K562 (cell line): ENCODE measurements around the gene HSPA1L. TPM values are rescaled to one million over a fixed set of nuclear protein-coding genes. Genes with fewer than 3 reads are reported as not detected.

Source experiments
- ATF7 ChIP-seq: fragments of 450-650 bp; IDR thresholded peaks from 2 replicates; pipeline ENCODE4 v1.7.1; 2014; ENCODE audit warnings: mild to moderate bottlenecking, moderate library complexity
- BCL6 ChIP-seq: fragments of 250-450 bp; sonication (Bioruptor Pico); IDR thresholded peaks from 2 replicates; pipeline ENCODE4 v1.4.0; 2020
- CBFA2T3 ChIP-seq: fragments of 450-650 bp; IDR thresholded peaks from 2 replicates; pipeline ENCODE4 v1.6.1; 2017
- CBX1 ChIP-seq: sonication (generic); IDR thresholded peaks from 2 replicates; pipeline ENCODE4 v1.6.1; 2016; ENCODE audit warnings: antibody characterized with exemption, low read depth, mild to moderate bottlenecking
- CTBP1 ChIP-seq: fragments of 450-650 bp; IDR thresholded peaks from 2 replicates; pipeline ENCODE4 v1.6.1; 2016; ENCODE audit warnings: borderline replicate concordance
- DPF2 ChIP-seq: fragments of 450-650 bp; IDR thresholded peaks from 2 replicates; pipeline ENCODE4 v1.6.1; 2016
- EGR1 ChIP-seq: fragments of 450-650 bp; conservative IDR thresholded peaks from 2 replicates; pipeline ENCODE4 v1.6.1; 2017; ENCODE audit warnings: mild to moderate bottlenecking
- GTF2E2 ChIP-seq: fragments of 200-800 bp; sonication (Bioruptor generic); IDR thresholded peaks from 2 replicates; pipeline ENCODE4 v1.6.1; 2016; ENCODE audit warnings: missing genetic modification characterization, missing compliant biosample characterization
- MYBL2 ChIP-seq, 2 experiments: fragments of 450-650 bp in 1 of 2; sonication (generic) in 1 of 2; formaldehyde crosslinking in 1 of 2; IDR thresholded peaks; 2 replicates each; pipeline versions ENCODE4 v1.6.1 to v1.8.1; 2017 to 2022; ENCODE audit warnings: borderline replicate concordance in 1 of 2, inconsistent platforms in 1 of 2, low read depth in 1 of 2, mild to moderate bottlenecking in 1 of 2, missing genetic modification reagents in 1 of 2, moderate library complexity in 1 of 2
- NR4A1 ChIP-seq, 2 experiments: fragments of 250-450 bp in 1 of 2; fragments of 450-650 bp in 1 of 2; sonication (Bioruptor Pico) in 1 of 2; IDR thresholded peaks; 2 replicates each; pipeline versions ENCODE4 v1.4.0 to v1.6.1; 2016 to 2020; ENCODE audit warnings: mild to moderate bottlenecking in 2 of 2, missing compliant biosample characterization in 1 of 2, missing genetic modification characterization in 1 of 2, moderate library complexity in 1 of 2
- PCBP1 ChIP-seq: fragments of 200-400 bp; formaldehyde crosslinking; IDR thresholded peaks from 2 replicates; pipeline ENCODE4 v1.6.1; 2018; ENCODE audit warnings: mild to moderate bottlenecking, low read depth, low read length; ENCODE audit not compliant: poor library complexity, severe bottlenecking
- POLR2A ChIP-seq: fragments of 450-650 bp; conservative IDR thresholded peaks from 2 replicates; pipeline ENCODE4 v1.6.1; 2016
- PRMT5 ChIP-seq: sonication (generic); formaldehyde crosslinking; IDR thresholded peaks from 2 replicates; pipeline ENCODE4 v1.5.0; 2020; ENCODE audit warnings: missing genetic modification reagents
- RBFOX2 ChIP-seq: fragments of 200-400 bp; formaldehyde crosslinking; IDR thresholded peaks from 2 replicates; pipeline ENCODE4 v1.6.1; 2017; ENCODE audit warnings: low read depth, mild to moderate bottlenecking, low read length, moderate library complexity
- RNF2 ChIP-seq: sonication (generic); IDR thresholded peaks from 2 replicates; pipeline ENCODE4 v1.6.1; 2016
- SLC30A9 ChIP-seq: fragments of 250-450 bp; sonication (Bioruptor Pico); IDR thresholded peaks from 2 replicates; pipeline ENCODE4 v1.8.0; 2022; ENCODE audit warnings: mild to moderate bottlenecking, moderate library complexity
- SP1 ChIP-seq: sonication (generic); formaldehyde crosslinking; IDR thresholded peaks from 2 replicates; pipeline ENCODE4 v1.8.1; 2022; ENCODE audit warnings: mild to moderate bottlenecking, missing genetic modification reagents
- ZNF146 ChIP-seq: IDR thresholded peaks from one replicate; pipeline ENCODE4 v1.6.1; 2018; ENCODE audit warnings: missing compliant biosample characterization; ENCODE audit not compliant: unreplicated experiment
- ZNF212 ChIP-seq: fragments of 450-650 bp; formaldehyde crosslinking; IDR thresholded peaks from 2 replicates; pipeline ENCODE4 v1.4.0; 2020; ENCODE audit warnings: mild to moderate bottlenecking
- polyA plus RNA-seq, 8 experiments: library from polyadenylated mRNA; depleted of rRNA in 4 of 8; stranded (reverse) in 5 of 8; unstranded in 3 of 8; fragments of >200 nt; fragmentation: Nextera tagmentation in 2 of 8; fragmentation: Illumina TruSeq in 1 of 8; extraction: Ambion mirVana in 2 of 8; extraction: Trizol in 1 of 8; gene quantifications; 2 replicates each; pipeline versions ENCODE4 v1.2.1 to v1.2.3, GENCODE V29; 2011 to 2014; ENCODE audit warnings: inconsistent platforms in 1 of 8, missing spikeins in 1 of 8
- total RNA-seq, 7 experiments: library from RNA; depleted of rRNA in 6 of 7; stranded (reverse); fragments of >200 nt in 6 of 7; fragmentation: Illumina TruSeq in 2 of 7; extraction: Trizol in 2 of 7; gene quantifications; 2 replicates each; pipeline versions ENCODE4 v1.2.1 to v1.2.3, GENCODE V29; 2011 to 2021; ENCODE audit warnings: low replicate concordance in 1 of 7
- TF ChIP-seq, protein P1 (sequence below): fragments of 200-800 bp; sonication (Bioruptor generic); IDR thresholded peaks from 2 replicates; pipeline ENCODE4 v1.6.1; 2017; ENCODE audit warnings: missing genetic modification characterization, missing compliant biosample characterization
- TF ChIP-seq, protein P2 (sequence below): fragments of 250-450 bp; sonication (Bioruptor Pico); IDR thresholded peaks from 2 replicates; pipeline ENCODE4 v1.4.0; 2020; ENCODE audit warnings: mild to moderate bottlenecking
- TF ChIP-seq, protein P3 (sequence below): sonication (generic); formaldehyde crosslinking; IDR thresholded peaks from 2 replicates; pipeline ENCODE4 v1.8.0; 2022; ENCODE audit warnings: mild to moderate bottlenecking, missing genetic modification reagents
- TF ChIP-seq, protein P4 (sequence below): fragments of 250-450 bp; sonication (Bioruptor Pico); IDR thresholded peaks from 2 replicates; pipeline ENCODE4 v1.5.1; 2021; ENCODE audit warnings: mild to moderate bottlenecking

HSPA1L gene
- total and polyA plus RNA-seq, 9 of the 15 experiments (the other 6 are each of a cell fraction or from before 2014, with no cell fraction given), result 0.14 to 2.1 (median 1.3) TPM

DNA sequence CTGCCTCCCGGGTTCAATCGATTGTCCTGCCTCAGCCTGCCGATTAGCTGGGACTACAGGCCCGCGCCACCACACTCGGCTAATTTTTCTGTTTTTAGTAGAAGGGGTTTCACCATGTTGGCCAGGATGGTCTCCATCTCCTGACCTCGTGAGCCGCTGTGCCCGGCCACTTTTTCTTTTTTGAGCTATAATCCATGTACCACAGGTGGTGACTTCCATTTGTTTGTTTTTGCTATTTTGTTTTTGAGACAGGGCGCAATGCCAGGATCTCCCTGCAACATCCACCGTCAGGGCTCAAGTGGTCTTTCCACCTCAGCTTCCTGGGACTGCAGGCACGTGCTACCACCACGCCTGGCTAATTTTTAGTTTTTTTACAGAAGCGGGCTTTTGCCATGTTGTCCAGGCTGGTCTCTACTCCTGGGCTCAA, 21.0 kb upstream of the HSPA1L start (continued):
- TF ChIP-seq PCBP1 (no peak), CTBP1 (no peak), PRMT5 (CRISPR knock-in tag) (no peak), DPF2 (no peak), NR4A1 (CRISPR knock-in tag; IDR thresholded peaks at IDR 0.05) (no peak), NR4A1 (tag; IDR thresholded peaks at IDR 0.05) (no peak), CBX1 (no peak), MYBL2 (IDR thresholded peaks at IDR 0.05; ENCODE audit: low read depth) (no peak), MYBL2 (CRISPR knock-in tag; IDR thresholded peaks at IDR 0.05; ENCODE audit: borderline replicate concordance) (no peak), ZNF146 (CRISPR knock-in tag) (no peak), POLR2A (peak; percentile 31; the same call in 1 of the 2 replicates), ATF7 (no peak), SP1 (CRISPR knock-in tag) (no peak), EGR1 (no peak), SLC30A9 (CRISPR knock-in tag) (no peak), CBFA2T3 (no peak), RNF2 (no peak), GTF2E2 (no peak), BCL6 (CRISPR knock-in tag) (no peak), ZNF212 (CRISPR knock-in tag) (no peak), RBFOX2 (peak; percentile 74)
- TF ChIP-seq, protein P1, sequence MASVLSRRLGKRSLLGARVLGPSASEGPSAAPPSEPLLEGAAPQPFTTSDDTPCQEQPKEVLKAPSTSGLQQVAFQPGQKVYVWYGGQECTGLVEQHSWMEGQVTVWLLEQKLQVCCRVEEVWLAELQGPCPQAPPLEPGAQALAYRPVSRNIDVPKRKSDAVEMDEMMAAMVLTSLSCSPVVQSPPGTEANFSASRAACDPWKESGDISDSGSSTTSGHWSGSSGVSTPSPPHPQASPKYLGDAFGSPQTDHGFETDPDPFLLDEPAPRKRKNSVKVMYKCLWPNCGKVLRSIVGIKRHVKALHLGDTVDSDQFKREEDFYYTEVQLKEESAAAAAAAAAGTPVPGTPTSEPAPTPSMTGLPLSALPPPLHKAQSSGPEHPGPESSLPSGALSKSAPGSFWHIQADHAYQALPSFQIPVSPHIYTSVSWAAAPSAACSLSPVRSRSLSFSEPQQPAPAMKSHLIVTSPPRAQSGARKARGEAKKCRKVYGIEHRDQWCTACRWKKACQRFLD (CRISPR knock-in tag), result no peak
- TF ChIP-seq, protein P2, sequence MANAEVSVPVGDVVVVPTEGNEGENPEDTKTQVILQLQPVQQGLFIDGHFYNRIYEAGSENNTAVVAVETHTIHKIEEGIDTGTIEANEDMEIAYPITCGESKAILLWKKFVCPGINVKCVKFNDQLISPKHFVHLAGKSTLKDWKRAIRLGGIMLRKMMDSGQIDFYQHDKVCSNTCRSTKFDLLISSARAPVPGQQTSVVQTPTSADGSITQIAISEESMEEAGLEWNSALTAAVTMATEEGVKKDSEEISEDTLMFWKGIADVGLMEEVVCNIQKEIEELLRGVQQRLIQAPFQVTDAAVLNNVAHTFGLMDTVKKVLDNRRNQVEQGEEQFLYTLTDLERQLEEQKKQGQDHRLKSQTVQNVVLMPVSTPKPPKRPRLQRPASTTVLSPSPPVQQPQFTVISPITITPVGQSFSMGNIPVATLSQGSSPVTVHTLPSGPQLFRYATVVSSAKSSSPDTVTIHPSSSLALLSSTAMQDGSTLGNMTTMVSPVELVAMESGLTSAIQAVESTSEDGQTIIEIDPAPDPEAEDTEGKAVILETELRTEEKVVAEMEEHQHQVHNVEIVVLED (CRISPR knock-in tag), result no peak; the same call in 1 of the 2 replicates
- TF ChIP-seq, protein P3, sequence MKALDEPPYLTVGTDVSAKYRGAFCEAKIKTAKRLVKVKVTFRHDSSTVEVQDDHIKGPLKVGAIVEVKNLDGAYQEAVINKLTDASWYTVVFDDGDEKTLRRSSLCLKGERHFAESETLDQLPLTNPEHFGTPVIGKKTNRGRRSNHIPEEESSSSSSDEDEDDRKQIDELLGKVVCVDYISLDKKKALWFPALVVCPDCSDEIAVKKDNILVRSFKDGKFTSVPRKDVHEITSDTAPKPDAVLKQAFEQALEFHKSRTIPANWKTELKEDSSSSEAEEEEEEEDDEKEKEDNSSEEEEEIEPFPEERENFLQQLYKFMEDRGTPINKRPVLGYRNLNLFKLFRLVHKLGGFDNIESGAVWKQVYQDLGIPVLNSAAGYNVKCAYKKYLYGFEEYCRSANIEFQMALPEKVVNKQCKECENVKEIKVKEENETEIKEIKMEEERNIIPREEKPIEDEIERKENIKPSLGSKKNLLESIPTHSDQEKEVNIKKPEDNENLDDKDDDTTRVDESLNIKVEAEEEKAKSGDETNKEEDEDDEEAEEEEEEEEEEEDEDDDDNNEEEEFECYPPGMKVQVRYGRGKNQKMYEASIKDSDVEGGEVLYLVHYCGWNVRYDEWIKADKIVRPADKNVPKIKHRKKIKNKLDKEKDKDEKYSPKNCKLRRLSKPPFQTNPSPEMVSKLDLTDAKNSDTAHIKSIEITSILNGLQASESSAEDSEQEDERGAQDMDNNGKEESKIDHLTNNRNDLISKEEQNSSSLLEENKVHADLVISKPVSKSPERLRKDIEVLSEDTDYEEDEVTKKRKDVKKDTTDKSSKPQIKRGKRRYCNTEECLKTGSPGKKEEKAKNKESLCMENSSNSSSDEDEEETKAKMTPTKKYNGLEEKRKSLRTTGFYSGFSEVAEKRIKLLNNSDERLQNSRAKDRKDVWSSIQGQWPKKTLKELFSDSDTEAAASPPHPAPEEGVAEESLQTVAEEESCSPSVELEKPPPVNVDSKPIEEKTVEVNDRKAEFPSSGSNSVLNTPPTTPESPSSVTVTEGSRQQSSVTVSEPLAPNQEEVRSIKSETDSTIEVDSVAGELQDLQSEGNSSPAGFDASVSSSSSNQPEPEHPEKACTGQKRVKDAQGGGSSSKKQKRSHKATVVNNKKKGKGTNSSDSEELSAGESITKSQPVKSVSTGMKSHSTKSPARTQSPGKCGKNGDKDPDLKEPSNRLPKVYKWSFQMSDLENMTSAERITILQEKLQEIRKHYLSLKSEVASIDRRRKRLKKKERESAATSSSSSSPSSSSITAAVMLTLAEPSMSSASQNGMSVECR (CRISPR knock-in tag), result peak; percentile 38; the same call in 1 of the 2 replicates
- TF ChIP-seq, protein P4, sequence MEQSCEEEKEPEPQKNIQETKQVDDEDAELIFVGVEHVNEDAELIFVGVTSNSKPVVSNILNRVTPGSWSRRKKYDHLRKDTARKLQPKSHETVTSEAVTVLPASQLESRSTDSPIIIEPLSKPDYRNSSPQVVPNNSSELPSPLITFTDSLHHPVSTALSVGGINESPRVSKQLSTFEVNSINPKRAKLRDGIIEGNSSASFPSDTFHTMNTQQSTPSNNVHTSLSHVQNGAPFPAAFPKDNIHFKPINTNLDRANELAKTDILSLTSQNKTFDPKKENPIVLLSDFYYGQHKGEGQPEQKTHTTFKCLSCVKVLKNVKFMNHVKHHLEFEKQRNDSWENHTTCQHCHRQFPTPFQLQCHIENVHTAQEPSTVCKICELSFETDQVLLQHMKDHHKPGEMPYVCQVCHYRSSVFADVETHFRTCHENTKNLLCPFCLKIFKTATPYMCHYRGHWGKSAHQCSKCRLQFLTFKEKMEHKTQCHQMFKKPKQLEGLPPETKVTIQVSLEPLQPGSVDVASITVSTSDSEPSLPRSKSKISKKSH, result no peak
